CD4-positive, alpha-beta T cell treated with Interleukin-1 beta for 1 hour (primary cell): ENCODE results near the gene NAXD.
"Not testable (repeated sequence)": the region's sequence is repeated elsewhere in the genome, so short reads cannot be mapped to it uniquely, and the experiment has no call there.

Experiments used
- DNase-seq, 2 donors: peaks; one replicate each; pipeline ENCODE4 v3.0.0-alpha.2; 2020 to 2022

NAXD gene

DNA sequence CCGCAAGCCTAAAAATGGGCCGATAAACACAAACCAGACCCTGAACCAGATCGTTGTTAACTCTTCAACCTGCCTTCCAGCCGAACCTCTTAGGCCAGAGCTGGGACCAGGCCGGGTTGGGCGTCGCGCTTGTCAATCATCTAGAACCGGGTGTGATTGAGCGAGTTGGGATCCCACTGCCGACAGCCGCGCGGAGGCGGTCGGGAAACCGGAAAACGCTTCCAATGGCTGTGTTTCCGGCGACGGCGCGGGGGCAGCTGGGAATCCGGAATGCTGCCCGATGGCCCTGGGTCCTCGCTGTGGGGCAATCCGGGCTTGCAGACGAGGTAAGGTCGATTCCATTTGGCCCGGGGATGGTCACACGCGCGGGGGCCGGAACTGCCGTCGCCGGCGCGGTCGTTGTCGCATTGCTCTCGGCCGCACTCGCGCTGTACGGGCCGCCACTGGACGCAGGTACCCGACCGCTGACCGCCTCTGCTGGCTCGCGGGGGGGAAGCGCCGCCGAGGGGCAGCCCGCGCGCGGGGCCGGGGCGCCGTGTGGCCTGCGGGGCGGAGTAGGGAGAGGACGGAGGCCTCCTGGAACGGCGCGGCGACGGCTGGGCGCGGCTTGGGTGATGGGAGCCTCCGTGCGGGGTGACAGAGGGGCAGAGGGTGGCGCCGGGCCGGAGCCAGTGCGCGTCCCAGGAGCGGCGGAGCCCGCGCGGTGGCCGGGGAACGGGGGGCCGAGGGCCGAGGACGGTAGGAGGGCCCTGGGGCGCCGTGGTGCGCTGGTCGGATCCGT lies at the start of gene NAXD:
Gene NAXD (plus strand): TSS at position 224 of the 781 bp plus-strand sequence. CDS start 57 bp downstream, at position 281.
- peak; percentile 78 to 81 for DNase-seq

DNA sequence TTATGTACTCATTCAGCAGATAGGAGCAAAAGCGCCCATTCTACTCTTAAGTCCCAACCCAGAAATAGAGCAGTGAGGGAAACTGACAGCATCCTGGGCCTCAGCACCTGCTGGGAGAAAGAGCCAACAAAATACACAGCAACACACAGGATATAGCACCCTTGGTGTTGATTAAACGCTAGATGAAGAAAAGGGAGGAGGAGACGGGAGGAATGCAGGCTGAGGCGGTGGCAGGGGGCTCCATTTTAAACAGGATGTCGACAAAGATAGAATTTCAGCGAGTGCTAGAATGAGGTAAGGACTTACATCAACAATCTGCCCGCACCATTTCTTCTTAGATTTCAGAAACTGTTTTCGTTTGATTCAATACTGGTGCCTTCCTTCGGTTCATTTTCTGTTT lies 49.2 kb upstream of the NAXD start:
- DNase-seq, result no peak

DNA sequence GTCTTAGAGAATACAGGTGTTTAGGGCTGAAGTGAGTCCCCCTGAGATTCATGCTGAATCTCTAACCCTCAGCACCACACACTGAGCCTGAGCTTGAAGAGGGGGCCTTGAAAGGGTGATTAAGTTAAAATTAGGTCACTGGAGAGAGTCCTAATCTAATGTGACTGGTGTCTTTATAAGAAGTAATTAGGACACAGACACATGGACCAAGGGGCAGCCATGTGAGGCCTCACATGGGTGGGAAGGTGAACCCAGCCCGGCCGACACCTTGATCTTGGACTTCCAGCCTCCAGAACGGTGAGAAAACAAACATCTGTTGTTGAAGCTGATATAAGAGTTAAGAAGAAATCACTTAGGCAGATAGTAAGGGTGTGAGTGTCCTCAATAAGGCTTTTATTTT lies 46.7 kb upstream of the NAXD start:
- DNase-seq, result no peak

DNA sequence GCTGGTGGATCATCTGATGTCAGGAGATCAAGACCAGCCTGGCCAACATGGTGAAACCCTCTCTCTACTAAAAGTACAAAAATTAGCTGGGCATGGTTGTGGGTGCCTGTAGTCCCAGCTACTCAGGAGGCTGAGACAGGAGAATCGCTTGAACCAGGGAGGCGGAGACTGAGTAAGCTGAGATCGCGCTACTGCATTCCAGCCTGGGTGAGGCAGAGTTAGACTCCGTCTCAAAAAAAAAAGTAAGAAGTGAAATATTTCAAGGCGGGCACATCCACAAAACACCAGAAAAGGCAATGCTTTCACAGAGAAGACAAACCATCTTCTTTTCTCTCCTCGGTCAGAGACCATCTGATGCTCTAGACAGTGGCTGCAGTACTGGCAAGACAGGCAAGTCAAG lies 45.4 kb upstream of the NAXD start:
- DNase-seq, result not testable (repeated sequence)

DNA sequence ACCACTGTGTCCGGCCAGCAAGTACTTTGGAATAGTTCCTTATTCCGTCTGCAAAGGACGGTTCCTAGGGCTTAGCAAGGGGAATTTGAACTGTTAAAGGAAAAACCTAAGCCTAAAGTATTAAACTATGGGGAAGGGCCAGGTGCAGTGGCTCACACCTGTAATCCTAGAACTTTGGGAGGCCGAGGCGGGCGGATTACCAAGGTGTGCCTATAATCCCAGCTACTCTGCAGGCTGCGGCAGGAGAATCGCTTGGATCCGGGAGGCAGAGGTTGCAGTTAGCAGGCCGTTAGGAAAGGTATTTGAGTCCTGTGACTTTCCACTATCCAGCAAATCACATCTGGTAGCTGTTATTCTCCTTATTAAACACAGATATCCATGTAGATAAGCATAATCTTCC lies 44.5 kb upstream of the NAXD start:
- DNase-seq, result no peak

DNA sequence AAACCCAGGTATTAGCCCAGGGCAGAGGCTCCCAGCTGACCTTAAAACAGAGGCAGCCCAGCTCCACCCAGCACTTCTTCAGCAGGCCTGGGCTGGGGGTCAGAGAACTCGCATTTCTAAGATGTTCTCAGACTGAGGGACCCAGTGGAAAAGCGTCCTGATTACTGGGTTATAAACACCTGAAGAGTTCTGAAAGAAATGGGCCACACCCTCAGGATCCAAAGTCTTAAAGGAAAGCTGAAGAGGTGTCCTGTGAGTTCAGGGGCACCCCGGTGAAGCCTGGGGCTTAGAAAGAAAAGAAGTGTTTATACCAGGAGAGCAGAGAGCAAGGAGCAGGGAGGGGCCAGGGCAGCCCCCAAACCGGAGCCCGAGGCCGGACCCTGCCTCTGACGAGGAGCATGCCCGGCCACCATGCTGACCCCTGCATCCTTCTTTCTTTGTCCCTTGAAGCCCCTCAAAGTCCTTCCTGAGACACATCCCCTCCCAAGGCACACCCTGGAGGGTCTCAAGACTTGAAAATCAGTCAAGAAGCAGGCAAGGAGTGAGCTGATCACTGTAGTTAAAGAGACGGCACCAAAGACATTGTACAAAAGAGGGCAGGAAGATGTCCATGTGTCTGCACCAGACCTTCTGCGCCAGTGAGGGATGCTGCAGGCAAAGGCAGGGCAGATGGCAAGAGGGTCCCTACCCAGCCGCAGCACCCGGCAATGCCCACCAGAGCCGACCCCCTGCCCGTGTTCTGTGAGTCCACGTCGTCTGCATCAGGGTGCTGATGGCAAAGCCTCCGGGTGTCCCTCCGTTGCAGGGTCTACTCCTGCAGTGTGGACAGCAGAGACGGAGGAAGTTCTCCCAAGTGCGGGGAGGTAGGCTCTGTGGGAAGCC lies 43.2 kb upstream of the NAXD start:
- DNase-seq, result no peak

DNA sequence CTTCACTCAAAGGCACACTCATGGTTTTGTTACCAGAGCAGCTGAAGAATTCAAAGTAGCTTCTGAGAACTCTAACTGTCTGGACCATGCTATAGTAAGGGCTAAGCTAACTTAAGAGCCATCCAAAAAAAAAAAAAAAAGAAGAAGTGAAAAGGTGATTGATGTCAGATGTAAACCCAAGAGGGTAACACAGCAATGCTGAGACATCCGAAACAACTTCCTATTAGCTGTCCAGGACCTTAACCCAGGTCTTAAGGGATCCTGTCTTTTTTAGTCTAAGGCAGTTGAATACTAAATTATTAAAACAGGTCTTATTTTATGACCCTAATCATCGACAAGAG lies 42.6 kb upstream of the NAXD start:
- DNase-seq, result no peak

DNA sequence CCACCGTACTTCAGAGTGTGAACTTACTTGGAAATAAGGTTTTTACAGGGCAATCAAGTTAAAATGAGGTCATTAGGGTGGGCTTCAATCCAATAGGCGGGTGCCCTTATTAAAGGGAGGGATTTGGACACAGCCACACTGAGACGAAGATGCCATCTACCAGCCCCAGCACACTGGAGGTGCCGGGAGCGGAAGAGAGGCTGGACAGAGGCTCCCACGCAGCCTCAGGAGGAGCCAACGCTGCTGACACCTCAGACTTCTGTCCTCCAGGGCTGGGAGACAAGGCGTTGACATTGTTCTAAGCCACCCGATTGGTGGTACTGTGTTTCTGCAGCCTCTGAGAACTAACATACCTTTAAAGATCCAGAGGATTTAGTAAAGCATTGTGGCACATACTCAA lies 41.2 kb upstream of the NAXD start:
- DNase-seq, result no peak

DNA sequence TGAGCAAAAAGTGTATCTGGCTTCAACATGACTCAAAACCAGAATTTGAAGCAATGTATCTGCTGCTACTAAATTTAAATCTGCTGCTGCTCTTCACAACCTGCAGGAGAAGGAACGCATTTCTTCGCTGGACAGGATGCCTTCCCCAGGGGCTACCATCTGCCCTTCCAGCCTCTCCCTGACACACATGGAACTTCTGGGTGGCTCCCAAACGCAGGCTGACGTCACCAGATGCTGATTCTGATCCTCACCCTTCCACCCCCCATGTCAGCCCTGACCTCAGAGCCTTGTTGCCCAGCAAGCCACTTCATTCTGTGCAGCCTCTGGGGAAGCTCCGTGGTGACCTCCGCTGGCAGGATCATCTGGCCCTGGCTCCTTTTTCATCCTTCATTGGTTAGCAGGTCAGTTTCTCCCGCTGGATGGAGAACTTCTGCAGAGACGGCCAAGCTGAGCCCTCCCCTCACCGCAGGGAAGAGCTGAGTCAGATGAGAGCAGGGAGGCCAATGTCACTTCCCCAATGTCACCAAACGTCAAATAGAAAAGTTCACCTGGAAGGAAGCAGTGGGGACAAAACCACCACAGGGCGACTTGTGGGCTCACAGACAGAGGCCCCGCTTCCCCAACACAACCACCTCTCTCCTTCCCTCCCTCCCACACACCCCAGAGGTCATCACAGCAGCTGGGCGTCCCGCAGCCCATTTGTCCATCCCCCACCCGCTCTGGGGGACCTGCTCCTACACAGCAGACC lies 39.8 kb upstream of the NAXD start:
- peak in 1 of 2 donors; percentile 41 for DNase-seq

DNA sequence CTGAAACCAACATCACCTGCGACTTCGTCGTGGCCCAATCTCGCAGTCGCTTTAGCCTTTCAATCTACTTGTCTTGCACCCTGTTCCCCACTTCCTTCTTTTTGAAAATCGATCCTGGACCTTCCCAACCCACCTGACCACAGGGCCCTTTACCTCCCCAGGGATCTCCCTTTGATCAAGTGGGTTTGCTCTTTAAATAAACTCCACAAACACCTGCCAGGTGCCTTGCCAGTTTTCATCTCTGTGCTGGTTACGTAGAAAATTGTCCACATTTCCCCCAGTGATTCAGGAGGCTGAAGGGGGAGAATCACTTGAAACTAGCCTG lies 39.3 kb upstream of the NAXD start:
- no peak for DNase-seq

DNA sequence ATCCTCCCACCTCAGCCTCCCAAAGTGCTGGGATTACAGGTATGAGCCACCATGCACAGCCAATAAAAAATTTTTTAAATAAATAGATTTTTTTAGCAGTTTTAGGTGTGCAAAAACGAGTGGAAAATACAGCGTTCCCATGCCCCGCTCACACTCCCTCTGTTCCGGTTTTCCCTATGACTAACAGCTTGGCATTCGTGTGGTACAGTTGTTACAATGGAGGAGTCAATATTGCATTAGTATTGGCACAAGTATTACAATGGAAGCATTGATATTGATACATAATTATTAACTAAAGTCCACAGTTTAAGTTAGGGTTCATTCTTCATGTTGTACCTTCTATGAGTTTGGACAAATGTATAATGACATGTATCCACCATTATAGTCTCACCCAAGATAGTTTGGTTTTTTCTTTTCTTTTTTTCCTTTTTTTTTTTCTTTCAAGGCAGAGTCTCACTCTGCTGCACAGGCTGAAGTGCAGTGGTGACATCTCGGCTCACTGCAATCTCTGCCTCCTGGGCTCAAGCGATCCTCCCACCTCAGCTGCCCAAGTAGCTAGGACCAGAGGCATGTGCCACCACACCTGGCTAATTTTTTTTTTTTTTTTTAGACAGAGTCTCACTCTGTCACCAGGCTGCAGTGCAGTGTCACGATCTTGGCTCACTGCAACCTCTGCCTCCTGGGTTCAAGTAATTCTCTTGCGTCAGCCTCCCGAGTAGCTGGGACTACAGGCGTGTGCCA lies 38.4 kb upstream of the NAXD start:
- no peak for DNase-seq

DNA sequence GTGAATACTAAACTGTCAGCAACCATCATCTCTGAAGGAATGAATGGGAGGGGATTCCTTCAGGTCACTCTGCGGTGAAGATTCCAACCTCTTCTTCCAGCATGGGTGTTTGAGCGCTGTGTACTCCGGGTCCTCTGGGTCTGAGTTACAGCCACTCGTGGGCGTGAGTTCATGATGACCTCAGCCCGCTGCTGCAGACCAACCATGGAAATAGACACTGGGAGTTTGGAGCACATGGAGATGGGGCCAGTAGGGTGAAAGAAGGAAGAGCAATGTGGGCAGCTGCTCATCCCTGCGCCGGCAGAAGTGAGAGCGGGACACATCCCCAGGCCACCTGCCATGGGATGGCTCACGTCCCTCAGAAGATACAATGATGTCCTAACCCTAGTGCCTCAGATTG lies 37.0 kb upstream of the NAXD start:
- no peak for DNase-seq

DNA sequence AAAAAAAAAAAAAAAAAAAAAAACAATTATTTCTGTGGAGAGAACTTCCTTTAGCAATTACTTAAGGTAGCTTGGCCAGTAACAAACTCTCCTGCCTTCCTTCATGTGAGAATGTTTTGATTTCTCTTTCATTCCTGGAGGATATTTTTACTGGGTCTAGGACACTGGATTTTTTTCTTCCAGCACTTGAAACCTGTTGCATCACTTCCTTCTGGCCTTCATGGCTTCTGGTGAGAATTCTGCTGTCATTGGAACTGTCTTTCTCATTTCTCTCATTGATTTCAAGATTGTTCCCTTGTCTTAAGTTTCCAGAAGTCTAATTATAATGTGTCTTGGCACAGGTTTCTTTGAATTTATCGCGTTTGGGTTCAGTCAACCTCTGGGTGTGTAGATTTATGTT lies 34.5 kb upstream of the NAXD start:
- DNase-seq, result no peak

DNA sequence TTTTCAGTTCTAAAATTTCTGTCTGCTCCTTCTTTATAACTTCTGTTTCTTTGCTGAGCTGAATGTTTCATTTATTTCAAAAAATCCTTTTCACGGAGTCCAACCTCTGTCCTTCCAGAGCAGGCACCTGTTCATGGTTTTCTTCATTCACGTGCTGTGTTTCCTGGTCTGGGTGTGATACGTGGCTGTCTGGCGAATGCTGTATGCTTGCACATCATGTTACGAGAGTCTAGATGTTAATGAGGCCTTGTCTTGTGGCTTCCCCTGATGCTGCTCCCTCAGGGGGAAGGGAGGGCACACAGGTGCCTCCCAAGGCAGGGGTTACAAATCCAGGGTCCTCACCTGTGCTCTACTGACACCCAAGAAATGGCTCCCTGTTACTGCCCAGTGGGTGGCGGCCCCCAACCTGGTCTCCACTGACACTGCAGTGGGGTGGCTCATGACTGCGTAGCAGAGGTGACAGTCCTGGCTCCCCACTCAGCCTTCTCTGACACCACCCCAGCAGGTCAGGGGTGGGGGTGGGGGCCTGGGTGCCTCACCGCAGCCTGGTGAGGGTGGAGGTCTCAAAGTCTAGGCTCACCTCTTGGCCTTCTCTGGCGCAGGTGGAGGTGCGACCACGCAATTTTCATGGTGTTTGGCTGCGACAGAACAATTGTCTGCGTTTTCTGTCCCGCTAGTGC lies 33.7 kb upstream of the NAXD start:
- DNase-seq, result no peak

DNA sequence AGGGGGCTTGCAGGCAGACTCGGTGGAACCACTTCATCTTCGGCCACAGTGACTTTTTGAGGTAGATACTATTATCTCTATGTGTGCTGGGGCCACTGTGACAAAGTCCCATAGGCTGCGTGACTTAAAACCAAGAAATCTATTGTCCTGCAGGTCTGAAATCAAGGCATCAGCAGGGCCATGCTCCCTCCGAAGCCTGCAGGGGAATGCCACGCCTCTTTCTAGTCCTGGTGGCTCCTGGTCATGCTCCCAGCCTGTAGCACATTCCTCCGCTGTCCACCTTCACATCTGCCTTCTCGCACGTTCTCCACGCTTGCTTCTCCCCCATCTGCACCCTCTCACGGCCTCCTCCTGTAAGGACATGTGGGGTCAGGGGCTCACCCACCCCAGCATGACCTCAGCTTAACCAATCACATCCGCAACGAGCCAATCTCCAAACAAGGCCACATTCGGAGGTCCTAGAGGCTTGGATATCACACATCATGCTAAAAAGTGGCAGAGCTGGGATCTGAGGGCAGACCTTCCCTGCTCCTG lies 32.9 kb upstream of the NAXD start:
- DNase-seq, result no peak

DNA sequence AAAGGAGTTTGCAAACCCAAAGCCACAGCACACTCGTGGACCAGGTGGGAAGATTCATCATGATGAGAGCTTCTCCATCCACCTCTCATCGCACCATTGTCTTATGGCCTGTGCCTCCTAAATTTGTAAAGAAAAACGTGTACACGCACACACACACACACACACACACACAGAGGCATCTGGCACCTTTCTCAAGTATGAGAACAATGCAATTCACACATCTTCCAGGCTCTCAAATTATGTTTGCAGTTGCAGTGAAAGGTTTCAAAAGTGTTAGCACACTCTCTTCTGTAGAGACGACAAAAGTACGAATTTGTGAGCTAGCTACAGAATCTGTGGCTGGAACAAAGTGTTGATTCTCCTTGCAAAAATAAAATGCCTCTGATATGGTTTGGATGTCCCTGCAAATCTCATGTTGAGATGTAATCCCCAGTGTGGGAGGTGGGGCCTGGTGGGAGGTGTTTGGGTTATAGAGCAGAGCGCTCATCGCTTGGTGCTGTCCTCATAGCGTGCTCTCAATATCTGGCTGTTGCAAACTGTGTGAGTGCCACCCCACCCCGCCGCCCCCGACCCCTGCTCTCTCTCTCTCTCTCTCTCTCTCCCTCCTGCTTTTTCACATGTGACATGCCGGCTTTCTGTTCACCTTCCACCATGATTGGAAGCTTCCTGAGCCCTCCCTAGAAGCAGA lies 32.0 kb upstream of the NAXD start:
- no peak for DNase-seq

DNA sequence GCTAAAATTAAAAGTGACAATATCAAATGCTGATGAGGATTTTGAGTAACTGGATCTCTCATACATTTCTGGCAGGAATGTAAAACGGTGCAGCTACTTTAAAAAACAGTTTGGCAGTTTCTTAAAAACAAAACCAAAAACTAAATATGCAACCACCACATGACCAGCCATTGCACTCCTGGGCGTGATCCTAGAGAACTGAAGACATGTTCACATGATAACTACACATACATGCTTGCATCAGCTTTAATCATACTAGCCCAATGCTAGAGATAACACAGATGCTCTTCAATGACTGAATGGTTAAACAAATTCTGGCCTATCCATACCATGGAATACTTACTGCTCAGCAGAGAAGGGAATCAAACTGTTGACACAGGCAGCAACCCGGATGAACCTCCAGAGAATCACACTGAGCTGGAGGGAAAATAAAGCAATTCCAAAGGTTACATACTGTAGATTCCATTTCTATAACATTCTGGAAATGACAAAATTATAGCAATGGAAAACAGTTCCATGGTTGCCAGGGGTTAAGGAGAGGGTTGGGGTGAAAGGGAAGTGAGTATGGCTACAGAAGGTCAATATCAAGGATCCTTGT lies 25.5 kb upstream of the NAXD start:
- no peak for DNase-seq

DNA sequence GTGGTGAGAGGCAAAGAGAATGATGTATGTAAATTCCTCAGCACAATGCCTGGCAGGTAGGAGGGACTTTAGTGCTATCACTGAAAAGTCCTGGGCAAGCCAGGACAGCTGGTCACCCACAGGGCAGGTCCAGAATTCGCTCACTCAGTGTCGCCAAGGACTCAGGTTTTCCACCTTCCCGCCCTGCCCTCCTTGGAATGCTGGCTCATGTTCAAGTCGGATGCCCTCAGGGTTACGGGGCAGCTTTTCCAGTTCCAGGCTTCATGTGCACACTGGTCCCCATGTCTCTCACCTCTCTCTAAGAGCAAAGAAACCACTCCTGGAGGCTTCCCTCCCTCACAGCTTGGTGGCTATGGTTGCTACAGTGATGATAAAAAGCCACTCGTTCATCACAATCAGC lies 24.8 kb upstream of the NAXD start:
- no peak for DNase-seq

DNA sequence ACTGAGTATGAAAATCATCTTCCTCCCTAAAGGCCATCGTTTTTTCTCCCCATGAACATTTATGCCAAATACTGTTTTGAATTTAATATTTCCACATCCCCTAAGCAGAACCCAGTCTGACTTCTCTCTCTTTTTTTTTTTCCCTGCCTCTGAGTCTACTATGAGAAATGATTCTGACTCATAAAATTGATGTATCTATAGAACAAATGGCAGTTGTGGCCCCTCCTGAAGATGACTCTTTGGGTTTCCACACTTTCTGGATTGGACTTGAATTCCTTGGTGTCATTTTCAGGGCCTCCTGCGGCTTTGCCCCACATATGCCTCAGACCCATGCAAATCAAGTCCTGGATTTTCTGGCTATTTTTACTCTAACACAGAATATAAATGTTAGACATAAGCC lies 22.7 kb upstream of the NAXD start:
- no peak for DNase-seq

DNA sequence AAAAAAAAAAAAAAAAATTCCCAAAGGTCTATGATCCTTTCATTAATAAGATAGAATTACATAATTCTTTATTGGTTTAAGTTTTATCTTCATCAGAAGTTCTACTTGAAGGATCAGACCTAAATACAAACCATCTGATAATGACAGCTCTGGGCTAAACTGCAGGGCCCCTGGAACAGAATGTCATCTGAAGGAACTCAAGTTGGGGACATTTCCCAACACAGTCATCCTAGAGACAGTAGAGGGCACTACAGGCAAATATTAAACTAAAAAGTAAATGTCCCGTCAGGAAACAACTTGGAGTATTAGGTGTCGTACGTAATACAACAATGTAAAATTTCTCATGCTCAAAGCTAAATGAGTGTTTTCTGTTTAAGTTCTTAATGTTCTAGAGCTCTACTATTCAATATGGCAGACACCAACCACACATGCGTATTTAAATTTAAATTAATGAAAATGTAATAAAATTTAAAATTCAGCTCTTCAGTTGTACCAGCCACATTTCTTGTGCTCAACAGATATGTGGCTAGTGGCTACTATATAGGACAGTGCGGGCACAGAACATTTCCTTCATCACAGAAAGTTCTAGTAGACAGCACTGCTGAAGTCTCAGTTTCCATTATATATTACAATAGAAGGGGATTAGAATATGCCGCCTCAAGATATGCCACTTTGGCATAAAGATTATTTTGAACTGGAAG lies 21.8 kb upstream of the NAXD start:
- peak in 1 of 2 donors; percentile 51 for DNase-seq
